ENCODE measurements around the gene WDR33.

WDR33 gene

GRCh38 chr2:127719301-127720218 lies 91.4 kb downstream of the WDR33 start:
- TF ChIP-seq CEBPB (IDR thresholded peaks at IDR 0.05) (no peak), CREB1 (IDR thresholded peaks at IDR 0.05; ENCODE audit: low read depth) (no peak), USF1 (IDR thresholded peaks at IDR 0.05) (no peak), EGR1 (IDR thresholded peaks at IDR 0.05) (no peak), REST (IDR thresholded peaks at IDR 0.05; ENCODE audit: low read depth) (no peak), TAF1 (IDR thresholded peaks at IDR 0.05; ENCODE audit: low read depth) (no peak)

GRCh38 chr2:127718271-127718670 lies 92.7 kb downstream of the WDR33 start:
- no peak for TF ChIP-seq YY1 (IDR thresholded peaks at IDR 0.05; ENCODE audit: low read depth)
- no peak for TF ChIP-seq TEAD4 (IDR thresholded peaks at IDR 0.05)
- TF ChIP-seq EGR1 (IDR thresholded peaks at IDR 0.05), result no peak
- no peak for TF ChIP-seq ZBTB7A (IDR thresholded peaks at IDR 0.05; ENCODE audit: low read depth)
- TF ChIP-seq NFIC (IDR thresholded peaks at IDR 0.05), result no peak
- TF ChIP-seq FOXM1 (IDR thresholded peaks at IDR 0.05; ENCODE audit: borderline replicate concordance, low read depth), result no peak
- no peak for TF ChIP-seq EP300 (IDR thresholded peaks at IDR 0.05; ENCODE audit: borderline replicate concordance)
- TF ChIP-seq TCF12 (IDR thresholded peaks at IDR 0.05; ENCODE audit: low read depth), result no peak
- TF ChIP-seq TAF1 (IDR thresholded peaks at IDR 0.05; ENCODE audit: low read depth), result no peak
- no peak for TF ChIP-seq USF1 (IDR thresholded peaks at IDR 0.05)
- TF ChIP-seq REST (IDR thresholded peaks at IDR 0.05; ENCODE audit: low read depth), result no peak
- TF ChIP-seq MAX (IDR thresholded peaks at IDR 0.05), result no peak
- TF ChIP-seq RAD21 (IDR thresholded peaks at IDR 0.05; ENCODE audit: low read depth), result no peak
- no peak for TF ChIP-seq CEBPB (IDR thresholded peaks at IDR 0.05)
- TF ChIP-seq CREB1 (IDR thresholded peaks at IDR 0.05; ENCODE audit: low read depth), result no peak

- TF ChIP-seq YY1 (IDR thresholded peaks at IDR 0.05; ENCODE audit: low read depth), result no peak
- TF ChIP-seq EGR1 (IDR thresholded peaks at IDR 0.05), result no peak
- TF ChIP-seq TEAD4 (IDR thresholded peaks at IDR 0.05), result no peak
- no peak for TF ChIP-seq RAD21 (IDR thresholded peaks at IDR 0.05; ENCODE audit: low read depth)
- TF ChIP-seq CEBPB (IDR thresholded peaks at IDR 0.05), result no peak
- TF ChIP-seq TCF12 (IDR thresholded peaks at IDR 0.05; ENCODE audit: low read depth), result no peak
- no peak for TF ChIP-seq ZBTB7A (IDR thresholded peaks at IDR 0.05; ENCODE audit: low read depth)
- TF ChIP-seq TAF1 (IDR thresholded peaks at IDR 0.05; ENCODE audit: low read depth), result no peak
- no peak for TF ChIP-seq FOXM1 (IDR thresholded peaks at IDR 0.05; ENCODE audit: borderline replicate concordance, low read depth)
- TF ChIP-seq USF1 (IDR thresholded peaks at IDR 0.05), result no peak
- no peak for TF ChIP-seq CREB1 (IDR thresholded peaks at IDR 0.05; ENCODE audit: low read depth)
- no peak for TF ChIP-seq MAX (IDR thresholded peaks at IDR 0.05)
- no peak for TF ChIP-seq NFIC (IDR thresholded peaks at IDR 0.05)
- TF ChIP-seq REST (IDR thresholded peaks at IDR 0.05; ENCODE audit: low read depth), result no peak
- TF ChIP-seq EP300 (IDR thresholded peaks at IDR 0.05; ENCODE audit: borderline replicate concordance), result no peak
These were observed 95.1 kb downstream of the WDR33 start for GRCh38 chr2:127715778-127716449.

All from Ishikawa (cell line).